CD4-positive, CD25-positive, alpha-beta regulatory T cell (primary cell): ENCODE data around the gene CCNE1. TPM values are rescaled to one million over a fixed set of nuclear protein-coding genes. Genes with fewer than 3 reads are reported as not detected.

Experiments
- polyA plus RNA-seq, 4 donors: library from polyadenylated mRNA; unstranded; fragments of 300-500 nt; fragmentation: Illumina TruSeq; gene quantifications; one replicate each; pipeline ENCODE4 v1.2.3, GENCODE V29; 2021
- total RNA-seq: library from RNA; stranded (reverse); gene quantifications from one replicate; pipeline ENCODE4 v1.2.3, GENCODE V29; 2022

Gene CCNE1
- total and polyA plus RNA-seq, 5 donors from 2014 or later: 0.88 to 18.5 (median 3.6) TPM

Other genes with a start within 250 kb of the CCNE1 start
- gene POP4, start 205.7 kb upstream of the CCNE1 start, total RNA-seq: 64.3 TPM
- gene POP4, start 205.7 kb upstream of the CCNE1 start, polyA plus RNA-seq: 100 to 1,000 TPM; 162 to 202 (median 190) TPM
- 21.0 TPM for gene PLEKHF1, start 146.5 kb upstream of the CCNE1 start, total RNA-seq
- 10 to 100 TPM; 23.5 to 49.3 (median 35.2) TPM for gene PLEKHF1, start 146.5 kb upstream of the CCNE1 start, polyA plus RNA-seq
- 22.8 TPM for gene C19orf12, start 96.7 kb upstream of the CCNE1 start, total RNA-seq
- gene C19orf12, start 96.7 kb upstream of the CCNE1 start, polyA plus RNA-seq: 10 to 100 TPM; 28.3 to 33.7 (median 31.0) TPM
- 60.8 TPM for gene URI1, start 130.2 kb downstream of the CCNE1 start, total RNA-seq
- 10 to 100 TPM; 11.9 to 31.2 (median 18.0) TPM for gene URI1, start 130.2 kb downstream of the CCNE1 start, polyA plus RNA-seq